GM15510 (cell line): ENCODE measurements around the gene TINAGL1.

Experiments used
- POLR2A ChIP-seq: IDR thresholded peaks from 3 replicates; pipeline ENCODE4 v1.6.1; 2011; ENCODE audit warnings: borderline replicate concordance; ENCODE audit not compliant: insufficient read length; ENCODE audit errors: extremely low read depth

TINAGL1 gene

GRCh38 chr1:31576201-31576669 lies at the start of gene TINAGL1:
Gene TINAGL1, plus strand, starts transcription at chr1:31576515. Its CDS starts 634 bp downstream, at chr1:31577149.
- TF ChIP-seq POLR2A, result no peak

DNA sequence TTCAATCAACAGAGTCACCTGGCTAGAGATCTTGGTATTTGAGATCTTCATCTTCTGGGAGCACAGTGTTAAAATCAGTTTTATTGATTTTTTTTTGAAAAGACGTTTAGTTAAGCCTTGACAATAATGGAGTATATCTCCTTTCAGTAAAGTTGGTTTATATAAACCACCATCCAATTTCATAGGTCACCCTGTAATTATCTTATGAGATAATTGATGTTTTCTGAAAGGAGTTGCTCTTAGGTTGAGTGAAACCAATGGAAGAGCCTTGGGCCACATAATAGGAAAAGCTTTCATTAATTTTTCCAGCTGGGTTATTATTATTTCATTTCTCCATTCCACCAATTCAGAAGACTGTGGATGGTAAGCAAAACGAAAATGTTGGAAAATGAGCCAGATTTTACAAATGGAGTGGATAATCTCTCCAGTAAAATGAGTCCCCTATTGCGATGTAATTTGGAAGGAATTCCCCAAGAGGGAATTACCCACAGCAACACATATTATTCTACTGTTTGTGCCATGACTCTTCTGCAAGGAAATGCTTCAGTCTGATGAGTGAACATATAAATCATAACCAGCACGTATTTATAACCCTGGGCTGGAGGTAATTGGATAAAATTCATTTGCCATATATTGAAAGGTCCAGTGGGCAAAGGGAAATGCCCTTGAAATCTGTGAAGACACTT lies 46.2 kb upstream of the TINAGL1 start:
- TF ChIP-seq POLR2A, result no peak

- TF ChIP-seq POLR2A, result no peak
Measured at GRCh38 chr1:31531177-31531999, 44.9 kb upstream of the TINAGL1 start.

DNA sequence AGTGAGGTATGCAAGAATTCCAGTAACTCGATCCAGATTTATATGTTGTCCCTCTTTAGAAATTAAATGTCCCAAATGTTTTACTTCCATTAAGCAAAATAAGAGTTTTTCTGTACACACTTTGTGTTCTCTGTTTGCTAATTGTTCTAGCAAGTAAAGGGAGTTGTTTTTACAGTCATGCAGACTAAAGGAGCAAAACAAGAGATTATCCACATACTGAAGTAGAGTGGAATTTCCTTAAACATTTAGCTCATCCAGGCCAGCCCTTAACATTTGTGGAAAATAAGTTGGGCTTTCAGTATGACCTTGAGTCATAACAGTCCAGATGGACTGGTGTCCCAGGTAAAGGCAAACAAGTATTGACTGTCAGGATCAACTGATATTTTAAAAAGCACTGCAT lies 44.1 kb upstream of the TINAGL1 start:
- no peak for TF ChIP-seq POLR2A

DNA sequence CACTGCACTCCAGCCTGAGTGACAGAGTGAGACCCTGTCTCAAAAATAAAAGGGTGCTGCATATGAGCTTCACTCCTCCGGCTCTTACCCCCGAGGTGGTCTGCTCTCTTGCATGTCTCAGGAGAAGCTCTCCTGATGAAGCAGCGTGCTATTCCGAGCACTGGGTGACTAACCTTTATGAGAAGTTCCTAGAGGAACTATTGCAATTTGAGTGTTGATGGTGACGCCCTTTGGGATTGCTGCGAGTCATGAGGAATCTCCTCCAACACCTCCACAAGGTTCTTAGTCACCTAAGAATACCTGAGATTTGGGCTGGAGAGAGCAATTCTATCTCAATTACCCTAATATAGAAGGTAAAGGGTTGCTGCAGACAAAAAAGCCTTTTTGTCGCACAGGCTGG lies 40.8 kb upstream of the TINAGL1 start:
- TF ChIP-seq POLR2A, result no peak

DNA sequence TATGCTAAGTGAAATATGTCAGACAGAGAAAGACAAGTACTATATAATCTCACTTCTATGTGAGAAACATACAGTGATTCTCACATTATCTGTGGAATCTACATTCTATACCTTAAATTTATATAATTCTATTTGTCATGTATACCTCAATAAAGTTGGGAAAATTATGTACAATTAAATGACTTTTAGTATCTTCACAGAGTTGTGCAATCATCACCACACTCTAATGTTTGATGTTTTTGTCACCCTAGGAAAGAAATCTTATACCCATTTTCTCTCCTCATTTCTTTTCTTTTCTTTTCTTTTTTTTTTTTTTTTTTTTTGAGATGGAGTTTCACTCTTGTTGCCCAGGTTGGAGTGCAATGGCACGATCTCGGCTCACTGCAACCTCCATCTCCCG lies 37.0 kb upstream of the TINAGL1 start:
- no peak for TF ChIP-seq POLR2A

DNA sequence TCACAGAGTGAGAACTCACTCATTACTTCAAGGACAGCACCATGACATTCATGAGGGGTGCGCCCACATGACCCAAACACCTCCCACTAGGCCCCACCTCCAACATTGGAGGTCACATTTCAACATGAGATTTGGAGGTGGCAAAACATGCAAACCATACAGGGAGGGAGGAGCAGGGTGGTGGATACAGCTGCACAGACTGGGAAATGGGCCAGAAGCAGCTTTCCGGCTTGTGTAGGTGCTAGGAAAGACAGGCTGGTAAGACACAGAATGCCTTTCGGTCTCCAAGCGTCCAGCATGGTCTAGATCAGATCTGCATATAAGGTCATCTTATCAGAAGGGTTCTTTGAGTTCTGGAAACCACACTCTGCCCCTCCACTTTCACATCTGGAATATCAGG lies 35.1 kb upstream of the TINAGL1 start:
- TF ChIP-seq POLR2A, result no peak

DNA sequence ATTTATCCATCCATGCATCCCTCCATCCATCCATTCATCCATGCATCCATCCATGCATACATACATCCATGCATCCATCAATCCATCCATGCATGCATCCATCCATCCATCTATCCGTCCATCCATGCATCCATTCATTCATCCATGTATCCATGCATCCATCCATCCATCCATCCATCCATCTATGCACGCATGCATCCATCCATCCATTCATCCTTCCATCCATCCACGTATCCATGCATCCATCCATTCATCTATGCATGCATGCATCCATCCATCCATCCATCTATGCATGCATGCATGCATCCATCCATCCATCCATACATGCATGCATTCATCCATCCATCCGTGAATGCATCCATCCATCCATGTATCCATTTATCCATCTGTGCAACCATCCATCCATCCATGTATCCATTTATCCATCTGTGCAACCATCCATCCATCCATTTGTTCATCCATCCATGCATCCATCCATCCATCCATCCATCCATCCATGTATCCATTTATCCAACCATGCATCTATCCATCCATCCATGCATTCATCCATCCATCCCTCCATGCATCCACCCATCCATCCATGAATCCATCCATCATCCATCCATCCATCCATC lies 30.3 kb upstream of the TINAGL1 start:
- no peak for TF ChIP-seq POLR2A

- no peak for TF ChIP-seq POLR2A
Measured at GRCh38 chr1:31548534-31548906, 27.8 kb upstream of the TINAGL1 start.

DNA sequence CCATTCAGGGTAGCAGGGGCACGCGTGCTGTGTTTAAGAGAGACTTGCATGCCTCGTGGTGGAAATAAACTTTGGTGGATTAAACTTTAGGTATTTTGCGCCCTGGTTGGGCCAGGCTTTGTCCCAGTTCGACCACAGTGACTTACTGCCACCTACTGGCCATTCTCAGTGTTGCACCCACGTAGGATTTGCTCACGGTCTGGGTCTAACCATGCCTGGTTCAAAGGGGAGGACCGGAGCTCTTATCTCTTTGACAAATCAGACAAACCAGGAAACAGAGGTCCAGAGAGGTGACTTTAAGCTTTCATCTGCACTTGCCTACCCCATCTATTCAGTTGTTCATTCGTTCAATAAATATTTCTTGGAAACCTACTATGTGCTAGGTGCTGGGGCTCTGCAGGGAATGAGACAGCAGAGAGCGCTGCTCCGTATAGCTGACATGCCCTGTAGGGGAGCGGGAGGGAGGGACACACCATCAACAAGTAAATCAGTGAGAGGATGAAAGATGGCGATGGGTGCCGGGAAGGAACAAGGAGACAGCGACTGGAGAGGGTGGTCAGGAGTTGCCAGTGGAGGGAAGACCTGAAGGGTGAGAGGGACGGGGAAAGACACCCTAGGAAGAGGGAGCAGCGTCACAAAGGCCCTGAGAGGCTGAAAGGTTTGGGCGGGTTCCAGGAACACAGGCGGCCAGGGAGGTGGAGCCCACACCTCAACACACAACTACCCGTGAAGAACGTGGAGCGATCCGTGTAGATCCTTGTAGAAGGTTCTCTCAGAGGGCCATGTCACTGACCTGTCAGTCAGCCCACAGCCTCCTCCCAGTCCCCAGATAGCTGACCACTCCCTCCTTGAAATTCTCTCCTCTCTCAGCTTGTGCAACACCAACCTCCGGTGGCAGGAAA lies 27.2 kb upstream of the TINAGL1 start:
- TF ChIP-seq POLR2A, result no peak

- TF ChIP-seq POLR2A, result no peak
Measured at GRCh38 chr1:31549809-31550620, 26.3 kb upstream of the TINAGL1 start.

- TF ChIP-seq POLR2A, result no peak
Measured at GRCh38 chr1:31551208-31551607, 25.1 kb upstream of the TINAGL1 start.

DNA sequence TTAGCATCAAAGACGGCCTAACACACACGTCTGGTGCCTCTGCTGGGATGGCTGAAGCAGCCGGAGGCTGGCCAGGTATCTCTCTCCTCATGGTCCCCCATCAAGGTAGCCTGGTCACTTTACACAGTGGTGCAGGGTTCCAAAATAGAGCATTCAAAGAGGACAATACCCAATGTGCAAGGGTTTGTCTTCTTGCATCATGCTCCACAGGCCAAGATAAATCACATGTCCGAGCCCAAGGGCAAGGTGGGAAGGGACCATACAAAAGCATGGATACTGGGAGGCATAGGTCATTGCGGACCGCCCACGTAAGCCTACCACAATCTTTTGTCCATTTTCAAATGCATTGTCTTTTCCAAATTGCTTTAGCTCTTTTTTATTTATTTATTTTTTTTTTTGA lies 23.8 kb upstream of the TINAGL1 start:
- TF ChIP-seq POLR2A, result no peak
